ENCODE measurements around the gene TENM3.

TENM3 gene

DNA sequence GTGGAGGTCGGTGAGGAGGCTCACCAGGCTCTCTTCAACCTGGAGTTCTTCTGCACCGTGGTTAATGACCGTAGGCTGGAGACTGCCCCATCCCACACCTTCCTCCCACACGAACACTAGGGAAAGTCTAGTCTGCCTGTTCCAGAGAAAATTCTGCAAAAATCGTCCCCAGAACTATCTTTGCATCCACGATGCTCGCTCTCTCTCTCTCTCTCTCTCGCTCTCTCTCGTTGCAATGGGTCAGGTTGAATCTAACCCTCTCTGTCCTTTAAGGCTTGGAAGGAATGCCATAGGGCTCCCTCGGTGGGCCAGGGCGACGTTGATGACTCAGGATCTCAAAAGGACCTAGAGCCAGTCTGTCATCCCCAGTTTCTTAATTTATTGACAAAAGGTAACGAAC is 562.5 kb downstream of the TENM3 start:
- TF ChIP-seq GATA2 (IDR thresholded peaks at IDR 0.05; ENCODE audit: low read depth, low read length) (no peak), GATA3 (IDR thresholded peaks at IDR 0.05; ENCODE audit: low read depth, low read length) (no peak)

GRCh38 chr4:182806259-182807252 is 563.4 kb downstream of the TENM3 start:
- TF ChIP-seq GATA2 (IDR thresholded peaks at IDR 0.05; ENCODE audit: low read depth, low read length), result no peak
- TF ChIP-seq GATA3 (IDR thresholded peaks at IDR 0.05; ENCODE audit: low read depth, low read length), result no peak

- TF ChIP-seq GATA3 (IDR thresholded peaks at IDR 0.05; ENCODE audit: low read depth, low read length), result no peak
- no peak for TF ChIP-seq GATA2 (IDR thresholded peaks at IDR 0.05; ENCODE audit: low read depth, low read length)
Measured at GRCh38 chr4:182807346-182807745, 564.1 kb downstream of the TENM3 start.

DNA sequence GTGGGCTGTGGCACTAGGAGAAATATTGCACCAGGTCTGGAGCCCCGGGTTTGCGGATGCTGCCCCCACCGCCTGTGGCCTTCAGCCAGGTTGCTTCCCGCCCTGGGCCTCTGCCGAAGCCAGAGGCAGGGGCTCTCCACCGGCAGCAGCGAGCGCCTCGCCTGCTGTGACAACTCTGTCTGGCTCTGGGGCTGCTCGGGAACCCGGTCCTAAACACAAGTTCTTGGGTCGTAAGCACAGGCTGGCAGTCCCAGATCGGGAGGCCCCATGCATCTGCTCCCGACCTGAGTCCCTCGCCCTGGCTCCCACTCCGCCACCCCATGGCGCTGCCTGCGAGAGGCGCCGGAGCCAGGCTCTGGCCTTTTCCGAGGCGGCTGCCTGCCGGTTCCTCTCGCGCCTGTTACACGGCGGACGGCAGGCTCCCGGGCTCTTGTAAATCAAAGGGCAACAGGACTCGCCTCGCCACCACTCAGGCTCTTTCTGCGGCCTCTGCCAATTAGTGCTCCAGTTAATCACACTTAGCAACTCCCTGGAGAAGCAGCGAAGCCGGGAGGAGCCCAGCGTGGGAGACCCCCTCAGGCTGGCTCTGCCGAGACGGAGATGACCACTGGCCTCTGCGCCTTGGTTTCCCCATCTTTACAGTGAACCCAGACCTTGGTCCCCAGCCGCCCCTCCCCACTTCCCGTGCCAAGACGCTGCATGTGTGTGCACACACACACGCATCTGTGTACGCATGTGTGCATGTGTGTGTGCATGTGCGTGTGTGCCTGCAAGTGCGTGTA is 564.8 kb downstream of the TENM3 start:
- no peak for TF ChIP-seq GATA2 (IDR thresholded peaks at IDR 0.05; ENCODE audit: low read depth, low read length)
- no peak for TF ChIP-seq GATA3 (IDR thresholded peaks at IDR 0.05; ENCODE audit: low read depth, low read length)

- TF ChIP-seq GATA3 (IDR thresholded peaks at IDR 0.05; ENCODE audit: low read depth, low read length) (no peak), GATA2 (IDR thresholded peaks at IDR 0.05; ENCODE audit: low read depth, low read length) (no peak)
Measured at GRCh38 chr4:182808673-182809416, 565.6 kb downstream of the TENM3 start.

DNA sequence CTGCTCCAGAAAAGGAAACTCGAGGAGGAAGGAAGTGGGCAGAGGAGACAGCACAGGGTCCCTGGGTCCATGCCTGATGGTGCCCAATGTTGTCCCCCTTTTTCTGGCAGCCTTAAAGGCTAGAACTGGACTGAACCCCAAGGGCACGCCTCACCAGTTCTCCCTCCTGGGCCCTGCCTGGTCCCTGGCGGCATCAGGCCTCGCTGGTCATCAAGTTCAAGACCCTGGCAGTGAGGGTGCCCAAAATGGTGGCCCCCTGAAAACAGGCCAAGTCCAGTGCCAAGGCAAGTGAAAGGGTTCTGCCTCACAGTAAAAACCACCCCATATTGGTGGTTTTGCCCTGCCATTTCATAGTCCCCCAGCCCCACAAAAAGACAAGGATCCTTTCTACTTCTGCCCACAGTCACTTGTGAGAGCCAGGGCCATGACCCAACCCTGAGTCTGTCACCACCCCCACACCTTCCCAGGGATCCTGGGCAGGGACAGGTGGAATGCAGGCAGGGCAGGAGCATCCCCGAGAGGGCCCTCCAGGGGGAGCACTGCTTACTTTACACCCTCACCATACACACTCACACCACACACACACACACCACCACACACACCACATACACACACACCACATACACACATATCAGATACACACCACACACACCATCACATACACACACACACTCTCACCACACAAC is 566.4 kb downstream of the TENM3 start:
- no peak for TF ChIP-seq GATA2 (IDR thresholded peaks at IDR 0.05; ENCODE audit: low read depth, low read length)
- TF ChIP-seq GATA3 (IDR thresholded peaks at IDR 0.05; ENCODE audit: low read depth, low read length), result no peak

GRCh38 chr4:182810103-182810615 is 567.0 kb downstream of the TENM3 start:
- TF ChIP-seq GATA3 (IDR thresholded peaks at IDR 0.05; ENCODE audit: low read depth, low read length) (no peak), GATA2 (IDR thresholded peaks at IDR 0.05; ENCODE audit: low read depth, low read length) (no peak)

DNA sequence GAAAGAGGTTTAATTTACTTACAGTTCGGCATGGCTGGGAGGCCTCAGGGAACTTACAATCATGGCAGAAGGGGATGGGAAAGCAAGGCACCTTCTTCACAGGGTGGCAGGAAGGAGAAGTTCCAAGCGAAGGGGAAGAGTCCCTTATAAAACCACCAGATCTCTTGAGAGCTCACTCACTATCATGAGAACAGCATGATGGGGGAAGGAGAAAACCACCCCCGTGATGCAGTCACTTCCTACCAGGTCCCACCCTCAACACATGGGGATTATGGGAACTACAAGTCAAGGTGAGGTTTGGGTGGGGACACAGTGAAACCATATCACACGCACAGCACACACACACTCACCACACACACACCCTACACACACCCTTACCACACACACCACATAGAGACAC is 569.7 kb downstream of the TENM3 start:
- no peak for TF ChIP-seq GATA3 (IDR thresholded peaks at IDR 0.05; ENCODE audit: low read depth, low read length)

DNA sequence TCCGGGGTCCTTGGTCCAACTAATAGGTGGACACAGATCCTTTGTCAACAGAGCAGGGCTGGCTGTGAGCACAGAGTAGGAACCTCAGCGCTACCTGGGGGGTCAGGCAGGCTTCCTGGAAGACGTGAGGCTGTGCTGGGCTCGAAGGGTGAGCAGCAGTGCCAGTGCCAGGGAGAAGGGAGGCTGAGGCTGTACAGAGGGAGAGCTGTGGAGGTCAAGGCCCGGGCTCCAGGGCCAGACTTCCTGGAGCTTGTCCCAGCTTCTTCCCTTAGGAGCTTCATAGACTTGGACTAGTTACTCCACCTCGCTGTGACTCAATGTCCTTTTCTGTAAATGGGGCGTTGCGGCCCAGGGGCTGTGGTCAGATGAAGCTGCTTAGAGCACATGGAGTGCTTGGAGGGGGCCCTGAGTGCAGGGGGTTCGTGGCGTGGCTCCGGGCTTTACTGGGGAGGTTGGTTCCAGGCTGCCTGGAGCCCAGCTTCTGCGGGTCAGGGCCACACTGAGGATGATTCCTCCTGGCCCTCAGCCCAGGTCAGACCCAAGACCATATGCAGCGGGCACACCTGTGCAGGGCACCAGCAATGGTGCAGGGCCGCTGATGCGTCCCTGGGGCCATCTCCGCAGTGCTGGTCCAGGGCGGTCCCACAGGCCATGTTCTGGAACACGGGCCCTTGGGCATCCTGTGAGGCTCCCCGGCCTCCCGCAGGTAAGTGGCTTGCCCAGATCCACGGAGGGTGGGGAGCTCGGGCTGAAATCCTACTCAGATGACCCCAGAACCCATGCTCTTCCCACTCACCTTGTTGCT is 575.9 kb downstream of the TENM3 start:
- TF ChIP-seq GATA2 (IDR thresholded peaks at IDR 0.05; ENCODE audit: low read depth, low read length) (no peak), GATA3 (IDR thresholded peaks at IDR 0.05; ENCODE audit: low read depth, low read length) (no peak)

DNA sequence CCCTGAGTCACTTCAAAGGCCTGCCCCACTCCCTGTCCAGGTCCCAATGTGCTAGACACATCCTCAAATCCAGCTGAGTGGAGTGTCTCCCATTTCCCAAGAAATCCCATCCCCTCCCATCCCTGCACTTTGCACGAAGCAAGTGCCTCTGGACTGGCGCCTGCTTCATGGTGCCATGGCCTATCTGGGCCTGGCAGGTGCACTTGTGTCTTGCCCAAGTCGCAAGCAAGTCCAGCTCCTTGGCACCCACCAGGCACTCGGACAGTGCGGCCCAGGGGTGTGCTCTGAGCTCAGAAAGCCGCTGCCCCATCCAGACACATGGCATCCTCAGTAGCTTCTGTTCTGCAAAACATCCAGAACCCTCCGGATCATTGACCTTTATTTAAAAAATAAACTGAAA is 576.5 kb downstream of the TENM3 start:
- no peak for TF ChIP-seq GATA2 (IDR thresholded peaks at IDR 0.05; ENCODE audit: low read depth, low read length)
- no peak for TF ChIP-seq GATA3 (IDR thresholded peaks at IDR 0.05; ENCODE audit: low read depth, low read length)

DNA sequence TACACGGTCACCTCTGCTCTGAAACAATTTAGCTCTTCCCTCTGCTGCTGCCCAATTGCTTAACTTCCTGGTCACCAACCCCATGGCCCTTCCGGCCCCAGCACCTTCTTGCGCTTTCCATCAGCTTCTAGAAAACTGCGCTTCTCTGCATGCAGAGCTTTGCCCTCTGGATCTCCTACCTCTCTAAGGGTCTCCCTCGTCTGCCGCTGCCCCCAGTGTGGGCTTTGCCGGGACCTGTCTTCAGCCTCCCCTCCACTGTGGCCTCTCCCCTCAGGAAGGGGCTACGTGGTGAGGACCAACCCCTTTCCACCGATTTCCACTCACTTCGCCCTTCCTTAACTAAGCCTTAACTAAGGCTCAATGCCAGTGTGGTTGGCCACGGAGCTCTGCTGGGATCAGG is 579.4 kb downstream of the TENM3 start:
- TF ChIP-seq GATA3 (IDR thresholded peaks at IDR 0.05; ENCODE audit: low read depth, low read length) (no peak), GATA2 (IDR thresholded peaks at IDR 0.05; ENCODE audit: low read depth, low read length) (no peak)

DNA sequence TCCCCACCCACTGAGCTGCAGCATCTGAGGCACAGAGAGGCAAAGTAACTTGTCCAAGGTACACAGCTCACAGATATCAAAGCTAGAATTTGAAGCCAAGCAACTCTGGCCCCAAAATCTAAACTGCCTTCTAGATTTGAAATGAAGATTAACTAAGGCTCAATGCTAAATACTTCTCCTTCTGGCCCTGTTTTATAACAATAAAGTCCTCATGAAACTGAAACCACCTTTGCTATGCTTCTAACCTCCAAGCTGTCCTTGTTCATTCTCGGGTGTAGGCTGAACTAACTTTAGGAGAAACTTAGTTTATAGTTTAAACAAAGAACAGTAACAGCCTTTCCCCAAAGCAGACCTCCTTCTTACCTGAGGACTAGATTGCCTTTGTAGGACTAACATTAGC is 580.4 kb downstream of the TENM3 start:
- TF ChIP-seq GATA2 (IDR thresholded peaks at IDR 0.05; ENCODE audit: low read depth, low read length) (no peak), GATA3 (IDR thresholded peaks at IDR 0.05; ENCODE audit: low read depth, low read length) (no peak)

- TF ChIP-seq GATA3 (IDR thresholded peaks at IDR 0.05; ENCODE audit: low read depth, low read length) (no peak), GATA2 (IDR thresholded peaks at IDR 0.05; ENCODE audit: low read depth, low read length) (no peak)
Measured at GRCh38 chr4:182825003-182825402, 581.8 kb downstream of the TENM3 start.

Measured in SH-SY5Y (cell line).